ENCODE results near the gene BCDIN3D.

DNA sequence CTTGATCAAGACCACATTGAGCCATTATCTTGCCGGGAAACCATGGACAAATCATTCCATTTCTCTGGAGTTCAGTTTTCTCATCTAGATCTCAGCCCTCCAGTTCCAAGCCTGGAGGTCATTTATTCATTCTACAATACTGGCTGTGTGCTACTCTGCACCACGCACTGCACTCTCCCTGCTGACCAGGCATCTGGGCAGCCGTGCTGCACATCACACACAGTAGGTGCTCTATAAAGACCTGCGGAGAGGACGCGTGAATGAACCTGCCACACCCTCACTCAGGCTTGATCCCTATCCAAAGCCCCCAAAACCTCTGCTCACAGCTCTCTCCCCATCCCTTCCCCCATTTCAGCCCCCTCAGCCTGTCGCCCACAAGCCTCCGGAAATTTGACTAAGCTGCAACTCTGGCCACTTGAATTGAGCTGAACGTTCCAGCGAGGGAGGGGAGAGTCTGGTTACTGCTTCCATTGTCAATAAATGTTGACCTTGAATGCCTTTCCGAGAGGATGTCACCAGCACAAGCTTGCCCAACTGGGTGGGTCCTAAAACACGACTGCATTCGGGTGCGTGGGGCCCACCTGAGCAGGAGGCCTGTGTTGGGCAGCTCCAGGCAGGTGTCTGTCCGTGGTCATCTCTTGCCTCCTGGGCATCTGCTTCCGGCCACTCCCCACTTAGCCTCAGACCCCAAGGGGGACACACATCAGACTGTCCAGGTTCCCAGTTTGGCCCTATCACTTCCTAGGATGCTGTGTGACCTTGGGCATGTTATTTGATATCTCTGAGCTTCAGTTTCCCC lies 43.0 kb upstream of the BCDIN3D start:
- TF ChIP-seq, protein P1, sequence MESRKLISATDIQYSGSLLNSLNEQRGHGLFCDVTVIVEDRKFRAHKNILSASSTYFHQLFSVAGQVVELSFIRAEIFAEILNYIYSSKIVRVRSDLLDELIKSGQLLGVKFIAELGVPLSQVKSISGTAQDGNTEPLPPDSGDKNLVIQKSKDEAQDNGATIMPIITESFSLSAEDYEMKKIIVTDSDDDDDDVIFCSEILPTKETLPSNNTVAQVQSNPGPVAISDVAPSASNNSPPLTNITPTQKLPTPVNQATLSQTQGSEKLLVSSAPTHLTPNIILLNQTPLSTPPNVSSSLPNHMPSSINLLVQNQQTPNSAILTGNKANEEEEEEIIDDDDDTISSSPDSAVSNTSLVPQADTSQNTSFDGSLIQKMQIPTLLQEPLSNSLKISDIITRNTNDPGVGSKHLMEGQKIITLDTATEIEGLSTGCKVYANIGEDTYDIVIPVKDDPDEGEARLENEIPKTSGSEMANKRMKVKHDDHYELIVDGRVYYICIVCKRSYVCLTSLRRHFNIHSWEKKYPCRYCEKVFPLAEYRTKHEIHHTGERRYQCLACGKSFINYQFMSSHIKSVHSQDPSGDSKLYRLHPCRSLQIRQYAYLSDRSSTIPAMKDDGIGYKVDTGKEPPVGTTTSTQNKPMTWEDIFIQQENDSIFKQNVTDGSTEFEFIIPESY (IDR thresholded peaks at IDR 0.05), result no peak
- TF ChIP-seq, protein P2, sequence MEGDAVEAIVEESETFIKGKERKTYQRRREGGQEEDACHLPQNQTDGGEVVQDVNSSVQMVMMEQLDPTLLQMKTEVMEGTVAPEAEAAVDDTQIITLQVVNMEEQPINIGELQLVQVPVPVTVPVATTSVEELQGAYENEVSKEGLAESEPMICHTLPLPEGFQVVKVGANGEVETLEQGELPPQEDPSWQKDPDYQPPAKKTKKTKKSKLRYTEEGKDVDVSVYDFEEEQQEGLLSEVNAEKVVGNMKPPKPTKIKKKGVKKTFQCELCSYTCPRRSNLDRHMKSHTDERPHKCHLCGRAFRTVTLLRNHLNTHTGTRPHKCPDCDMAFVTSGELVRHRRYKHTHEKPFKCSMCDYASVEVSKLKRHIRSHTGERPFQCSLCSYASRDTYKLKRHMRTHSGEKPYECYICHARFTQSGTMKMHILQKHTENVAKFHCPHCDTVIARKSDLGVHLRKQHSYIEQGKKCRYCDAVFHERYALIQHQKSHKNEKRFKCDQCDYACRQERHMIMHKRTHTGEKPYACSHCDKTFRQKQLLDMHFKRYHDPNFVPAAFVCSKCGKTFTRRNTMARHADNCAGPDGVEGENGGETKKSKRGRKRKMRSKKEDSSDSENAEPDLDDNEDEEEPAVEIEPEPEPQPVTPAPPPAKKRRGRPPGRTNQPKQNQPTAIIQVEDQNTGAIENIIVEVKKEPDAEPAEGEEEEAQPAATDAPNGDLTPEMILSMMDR (IDR thresholded peaks at IDR 0.05; ENCODE audit: low read depth, low read length, missing input control), result no peak
- TF ChIP-seq TAF1 (conservative IDR thresholded peaks at IDR 0.05) (no peak), SP1 (IDR thresholded peaks at IDR 0.05) (no peak), JUND (IDR thresholded peaks at IDR 0.05) (no peak), HNF4G (IDR thresholded peaks at IDR 0.05) (no peak), RAD21 (IDR thresholded peaks at IDR 0.05) (no peak), YY1 (IDR thresholded peaks at IDR 0.05) (no peak), RXRA (IDR thresholded peaks at IDR 0.05) (no peak), EGR1 (IDR thresholded peaks at IDR 0.05; ENCODE audit: low read depth in 2 of 2) (no peak)
- TF ChIP-seq, protein P3, sequence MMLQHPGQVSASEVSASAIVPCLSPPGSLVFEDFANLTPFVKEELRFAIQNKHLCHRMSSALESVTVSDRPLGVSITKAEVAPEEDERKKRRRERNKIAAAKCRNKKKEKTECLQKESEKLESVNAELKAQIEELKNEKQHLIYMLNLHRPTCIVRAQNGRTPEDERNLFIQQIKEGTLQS (IDR thresholded peaks at IDR 0.05), result no peak
